GM12878 (cell line): ENCODE results near the gene TIMP2. TPM values are rescaled to one million over a fixed set of nuclear protein-coding genes. Genes with fewer than 3 reads are reported as not detected.

Experiments
- ATAC-seq: fragments of 200-7000 bp; cut with Tn5 transposase; 3 replicates; pipeline ENCODE4 v1.9.1; 2020; ENCODE audit warnings: mild to moderate bottlenecking, moderate library complexity
- BruUV-seq: library from RNA; stranded (reverse); fragments of 400-500 nt; replicated peaks from 2 replicates; lab custom pipeline; 2021; lab: Mats Ljungman, UMichigan
- CTCF ChIA-PET: fragments of 300-600 bp; sonication (Branson Sonifier 250); formaldehyde crosslinking; extraction: SDS; loops from one replicate; lab custom pipeline; 2021; ENCODE audit warnings: inconsistent platforms; lab: Yijun Ruan, JAX
- POLR2A ChIA-PET: fragments of 350-600 bp; formaldehyde crosslinking; extraction: SDS; loops from one replicate; lab custom pipeline; 2021; ENCODE audit warnings: inconsistent platforms; lab: Charles Lee
- RAD21 ChIA-PET: fragments of 300-600 bp; sonication (Branson Sonifier 250); formaldehyde crosslinking; loops from one replicate; lab custom pipeline; 2023; ENCODE audit warnings: antibody characterized with exemption; ENCODE audit not compliant: unreplicated experiment; lab: Charles Lee
- SMC1A ChIA-PET: fragments of 300-600 bp; sonication (Branson Sonifier 250); formaldehyde crosslinking; loops from one replicate; lab custom pipeline; 2023; ENCODE audit not compliant: unreplicated experiment, uncharacterized antibody; lab: Charles Lee
- DNase-seq: peaks from one replicate; pipeline ENCODE4 v3.0.0-alpha.2; 2011; ENCODE audit warnings: low read depth, low spot score
- FAIRE-seq: peaks from 3 replicates; lab custom pipeline; 2011; peaks lifted over from hg19 to GRCh38; lab: Jason Lieb, UNC
- H2AFZ ChIP-seq: 2 replicates; pipeline ENCODE4 v1.6.0; 2011; ENCODE audit warnings: low read depth, low read length, control low read depth; ENCODE audit not compliant: control insufficient read depth
- H3K27ac ChIP-seq: 2 replicates; pipeline ENCODE4 v1.5.1; 2011; ENCODE audit warnings: control low read depth; ENCODE audit not compliant: control insufficient read depth, insufficient read depth
- H3K27me3 ChIP-seq, 2 experiments: replicated peaks in 1 of 2; 2 replicates each; pipeline versions ENCODE4 v1.6.0 to v1.6.1; 2011; ENCODE audit warnings: low read length in 1 of 2; ENCODE audit not compliant: control insufficient read depth in 2 of 2, insufficient read depth in 2 of 2
- H3K36me3 ChIP-seq, 2 experiments: 2 replicates each; pipeline ENCODE4 v1.5.1; 2011; ENCODE audit warnings: low read length in 1 of 2; ENCODE audit not compliant: control insufficient read depth in 2 of 2, insufficient read depth in 2 of 2
- H3K4me1 ChIP-seq: 2 replicates; pipeline ENCODE4 v1.6.1; 2011; ENCODE audit warnings: mild to moderate bottlenecking, low read length, moderate library complexity, mixed read lengths; ENCODE audit not compliant: control insufficient read depth, insufficient read depth
- H3K4me2 ChIP-seq: 2 replicates; pipeline ENCODE4 v1.6.0; 2011; ENCODE audit warnings: control low read depth; ENCODE audit not compliant: control insufficient read depth, insufficient read depth
- H3K4me3 ChIP-seq: fragments of 200-600 bp; sonication (generic); 2 replicates; pipeline ENCODE4 v1.5.1; 2016
- H3K79me2 ChIP-seq: 2 replicates; pipeline ENCODE4 v1.6.0; 2011; ENCODE audit warnings: low read length; ENCODE audit not compliant: control insufficient read depth, insufficient read depth
- H3K9ac ChIP-seq: 2 replicates; pipeline ENCODE4 v1.8.0; 2011; ENCODE audit warnings: low read length, control low read depth, mixed read lengths; ENCODE audit not compliant: control insufficient read depth, insufficient read depth
- H3K9me3 ChIP-seq: replicated peaks from 3 replicates; pipeline ENCODE4 v1.5.1; 2011; ENCODE audit warnings: mild to moderate bottlenecking, low read length; ENCODE audit not compliant: control insufficient read depth, insufficient read depth
- H4K20me1 ChIP-seq: 2 replicates; pipeline ENCODE4 v1.6.0; 2011; ENCODE audit not compliant: control insufficient read depth, insufficient read depth
- CBX5 ChIP-seq: sonication (generic); IDR thresholded peaks from 2 replicates; pipeline ENCODE4 v1.6.1; 2016; ENCODE audit warnings: low read depth, moderate library complexity, mild to moderate bottlenecking, inconsistent platforms
- CEBPB ChIP-seq, 2 experiments: fragments of 150-350 bp in 1 of 2; IDR thresholded peaks; 2 replicates each; pipeline ENCODE4 v1.6.1; 2012 to 2014; ENCODE audit warnings: low read depth in 2 of 2, low read length in 2 of 2, borderline replicate concordance in 1 of 2, inconsistent platforms in 1 of 2
- EZH2 ChIP-seq: IDR thresholded peaks from 2 replicates; pipeline ENCODE4 v1.6.1; 2012; ENCODE audit warnings: low read depth, mild to moderate bottlenecking, control low read depth, inconsistent platforms, low read length, borderline replicate concordance; ENCODE audit not compliant: control insufficient read depth
- MXI1 ChIP-seq: fragments of 150-350 bp; IDR thresholded peaks from 2 replicates; pipeline ENCODE4 v1.6.1; 2011; ENCODE audit warnings: low read depth, mild to moderate bottlenecking, inconsistent platforms, low read length, improper control_type of control experiment
- PAX5 ChIP-seq: IDR thresholded peaks from 2 replicates; pipeline ENCODE4 v1.6.1; 2011; ENCODE audit warnings: low read depth, low read length, borderline replicate concordance
- POLR2A ChIP-seq: IDR thresholded peaks from 2 replicates; pipeline ENCODE4 v1.6.1; 2011; ENCODE audit warnings: low read depth, mild to moderate bottlenecking, low read length
- WGBS: methylation state at CpG from one replicate; pipeline ENCODE4 v1.1.6; 2016; ENCODE audit warnings: low lambda C conversion rate; ENCODE audit not compliant: insufficient replicate concordance, insufficient coverage; ENCODE audit errors: missing lambda C conversion rate; 5-methylcytosine and 5-hydroxymethylcytosine counted together
- in situ Hi-C: fragments of 300-500 bp; cut with MboI; formaldehyde crosslinking; loops from 9 replicates; pipeline ENCODE4 v1.14.3; 2018; ENCODE audit warnings: mixed read lengths
- intact Hi-C: fragments of 100-400 bp; cut with micrococcal nuclease; formaldehyde crosslinking; loops from one replicate; pipeline ENCODE4 v1.14.2; 2022; ENCODE audit not compliant: unreplicated experiment
- polyA plus RNA-seq, 11 experiments: library from polyadenylated mRNA; depleted of rRNA in 4 of 11; unstranded in 6 of 11; stranded (reverse) in 5 of 11; fragments of >200 nt; fragmentation: Nextera tagmentation in 4 of 11; fragmentation: Illumina TruSeq in 1 of 11; extraction: Ambion mirVana in 4 of 11; extraction: Trizol in 1 of 11; gene quantifications; 1 replicate in 1 of 11; 2 replicates in 10 of 11; pipeline versions ENCODE4 v1.2.1 to v1.2.3, GENCODE V29; 2011 to 2016; ENCODE audit warnings: inconsistent platforms in 2 of 11, missing spikeins in 2 of 11, low read depth in 1 of 11
- total RNA-seq, 4 experiments: library from RNA; depleted of rRNA in 3 of 4; stranded (reverse); fragments of >200 nt in 3 of 4; fragmentation: Illumina TruSeq in 1 of 4; extraction: Trizol in 1 of 4; gene quantifications; 2 replicates each; pipeline versions ENCODE4 v1.2.1 to v1.2.3, GENCODE V29; 2013 to 2021
- TF ChIP-seq, protein P1 (sequence below): IDR thresholded peaks from 2 replicates; pipeline ENCODE4 v1.6.1; 2011; ENCODE audit warnings: borderline replicate concordance, low read depth, mild to moderate bottlenecking, moderate library complexity, low read length; ENCODE audit not compliant: insufficient read depth, poor library complexity, severe bottlenecking
- TF ChIP-seq, protein P2 (sequence below): IDR thresholded peaks from 2 replicates; pipeline ENCODE4 v1.6.1; 2011; ENCODE audit warnings: low read depth, low read length, improper control_type of control experiment, borderline replicate concordance

TIMP2 gene
- total and polyA plus RNA-seq, 10 of the 15 experiments (the other 5 are each of a cell fraction or from before 2014, with no cell fraction given) = 0.03 to 0.41 (median 0.04) TPM; not detected in 7

GRCh38 chr17:78838574-78839005, 86.6 kb downstream of the TIMP2 start:
- in situ Hi-C loops = no loop called here
- no peaks in the 10 kb centered on the region; the same call in 1 of the 2 replicates for H4K20me1 ChIP-seq
- CTCF ChIA-PET = no interaction called here
- peak overlapping the region; percentile 76 for H3K4me2 ChIP-seq
- POLR2A ChIA-PET = interaction anchor here (0.9 kb wide), 2 partner anchors 19 to 106 kb away, joined by 3 read pairs; no protein-coding TSS in a partner anchor
- H3K27me3 ChIP-seq = no peaks in the 10 kb centered on the region
- H2AFZ ChIP-seq = no peak overlapping the region
- no peak for FAIRE-seq
- peaks cover 4% of the 10 kb centered on the region; the same call in 1 of the 2 replicates for H3K4me1 ChIP-seq
- intact Hi-C loops = no loop called here
- WGBS = 91% methylated on average over 22 of the region's 22 CpGs
- no TSS peak for BruUV-seq
- H3K4me3 ChIP-seq = peak overlapping the region; percentile 75
- ATAC-seq = no peak
- SMC1A ChIA-PET = no interaction called here
- H3K9ac ChIP-seq = peak overlapping the region; percentile 98; the same call in 1 of the 2 replicates
- TF ChIP-seq, protein P1, sequence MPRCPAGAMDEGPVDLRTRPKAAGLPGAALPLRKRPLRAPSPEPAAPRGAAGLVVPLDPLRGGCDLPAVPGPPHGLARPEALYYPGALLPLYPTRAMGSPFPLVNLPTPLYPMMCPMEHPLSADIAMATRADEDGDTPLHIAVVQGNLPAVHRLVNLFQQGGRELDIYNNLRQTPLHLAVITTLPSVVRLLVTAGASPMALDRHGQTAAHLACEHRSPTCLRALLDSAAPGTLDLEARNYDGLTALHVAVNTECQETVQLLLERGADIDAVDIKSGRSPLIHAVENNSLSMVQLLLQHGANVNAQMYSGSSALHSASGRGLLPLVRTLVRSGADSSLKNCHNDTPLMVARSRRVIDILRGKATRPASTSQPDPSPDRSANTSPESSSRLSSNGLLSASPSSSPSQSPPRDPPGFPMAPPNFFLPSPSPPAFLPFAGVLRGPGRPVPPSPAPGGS = no peak
- TF ChIP-seq CBX5 (no peak), CEBPB (IDR thresholded peaks at IDR 0.05; ENCODE audit: borderline replicate concordance in 1 of 2, low read depth in 2 of 2, low read length in 2 of 2) (no peak), PAX5 (no peak), MXI1 (no peak), EZH2 (no peak), POLR2A (no peak)
- TF ChIP-seq, protein P2, sequence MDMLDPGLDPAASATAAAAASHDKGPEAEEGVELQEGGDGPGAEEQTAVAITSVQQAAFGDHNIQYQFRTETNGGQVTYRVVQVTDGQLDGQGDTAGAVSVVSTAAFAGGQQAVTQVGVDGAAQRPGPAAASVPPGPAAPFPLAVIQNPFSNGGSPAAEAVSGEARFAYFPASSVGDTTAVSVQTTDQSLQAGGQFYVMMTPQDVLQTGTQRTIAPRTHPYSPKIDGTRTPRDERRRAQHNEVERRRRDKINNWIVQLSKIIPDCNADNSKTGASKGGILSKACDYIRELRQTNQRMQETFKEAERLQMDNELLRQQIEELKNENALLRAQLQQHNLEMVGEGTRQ = no peak
- no peak overlapping the region for H3K27ac ChIP-seq
- peaks cover 14 to 22% of the 10 kb centered on the region in 2 experiments; a peak in 3 of 4 replicates for H3K36me3 ChIP-seq
- H3K79me2 ChIP-seq = peaks cover 50% of the 10 kb centered on the region
- no peak for DNase-seq
- no peaks in the 10 kb centered on the region for H3K9me3 ChIP-seq
- RAD21 ChIA-PET = no interaction called here
